HCT116 (cell line): Measurements from ENCODE around the gene PEX1. TPM values are rescaled to one million over a fixed set of nuclear protein-coding genes. Genes with fewer than 3 reads are reported as not detected.

ENCODE experiments used
- ATAC-seq: fragments of 200-7000 bp; cut with Tn5 transposase; 2 replicates; pipeline ENCODE4 v1.9.1; 2020; ENCODE audit warnings: mild to moderate bottlenecking, moderate library complexity
- BruUV-seq: library from RNA; stranded (reverse); fragments of 400-500 nt; replicated peaks from 2 replicates; lab custom pipeline; 2021; lab: Mats Ljungman, UMichigan
- CTCF ChIA-PET: fragments of 300-600 bp; sonication (Branson Sonifier 250); formaldehyde crosslinking; loops from one replicate; lab custom pipeline; 2021; ENCODE audit warnings: antibody characterized with exemption; lab: Charles Lee
- POLR2A ChIA-PET: fragments of 300-600, 350-600 bp; sonication (Branson Sonifier 250); formaldehyde crosslinking; loops from one replicate; lab custom pipeline; 2021; ENCODE audit warnings: antibody characterized with exemption; lab: Charles Lee
- RAD21 ChIA-PET, 2 experiments: fragments of 300-600 bp; sonication (Branson Sonifier 250); formaldehyde crosslinking; loops; one replicate each; lab custom pipeline; 2023; ENCODE audit warnings: low total read pairs in 2 of 2; ENCODE audit not compliant: uncharacterized antibody in 2 of 2, unreplicated experiment in 2 of 2, low non-redundant PET in 1 of 2; lab: Charles Lee
- DNase-seq: peaks from one replicate; pipeline ENCODE4 v3.0.0-alpha.2; 2010; ENCODE audit warnings: low read depth, low spot score
- H2AFZ ChIP-seq: fragments of 200-600 bp; shearing (Covaris generic), sonication (generic); 2 replicates; pipeline ENCODE4 v1.6.1; 2017; ENCODE audit warnings: low read depth, mixed run types, mixed read lengths, antibody characterized with exemption, low read length; ENCODE audit not compliant: poor library complexity, severe bottlenecking
- H3K27ac ChIP-seq: 2 replicates; pipeline ENCODE4 v1.5.1; 2012; ENCODE audit warnings: low read depth, low read length
- H3K27me3 ChIP-seq: fragments of 200-600 bp; sonication (generic); 2 replicates; pipeline ENCODE4 v1.6.1; 2016; ENCODE audit warnings: mixed run types, low read length, mixed read lengths; ENCODE audit not compliant: insufficient read depth
- H3K36me3 ChIP-seq, 2 experiments: fragments of 200-500 bp in 1 of 2; fragments of 200-600 bp in 1 of 2; sonication (Bioruptor generic) in 1 of 2; sonication (generic) in 1 of 2; 2 replicates each; pipeline versions ENCODE4 v1.5.1 to v1.6.1; 2014 to 2016; ENCODE audit warnings: low read length in 2 of 2, inconsistent platforms in 1 of 2, mixed read lengths in 1 of 2, mixed run types in 1 of 2; ENCODE audit not compliant: insufficient read depth in 2 of 2, control insufficient read depth in 1 of 2
- H3K4me1 ChIP-seq, 2 experiments: fragments of 200-600 bp in 1 of 2; sonication (generic) in 1 of 2; 2 replicates each; pipeline versions ENCODE4 v1.5.1 to v1.6.1; 2012 to 2017; ENCODE audit warnings: low read length in 2 of 2, inconsistent platforms in 1 of 2, mild to moderate bottlenecking in 1 of 2, mixed read lengths in 1 of 2, mixed run types in 1 of 2, moderate library complexity in 1 of 2; ENCODE audit not compliant: insufficient read depth in 2 of 2, control insufficient read depth in 1 of 2
- H3K4me2 ChIP-seq: fragments of 200-600 bp; sonication (generic); 2 replicates; pipeline ENCODE4 v1.6.1; 2017; ENCODE audit warnings: mixed run types, low read length, mixed read lengths
- H3K4me3 ChIP-seq, 2 experiments: fragments of 200-600 bp in 1 of 2; sonication (generic) in 1 of 2; replicated peaks in 1 of 2; 2 replicates each; pipeline ENCODE4 v1.5.1; 2011 to 2016; ENCODE audit warnings: low read length in 2 of 2, control low read depth in 1 of 2, low read depth in 1 of 2, mild to moderate bottlenecking in 1 of 2, mixed read lengths in 1 of 2, mixed run types in 1 of 2
- H3K79me2 ChIP-seq: fragments of 200-600 bp; sonication (generic); 2 replicates; pipeline ENCODE4 v1.6.1; 2017; ENCODE audit warnings: mild to moderate bottlenecking, mixed run types, low read length, moderate library complexity, mixed read lengths; ENCODE audit not compliant: insufficient read depth
- H3K9ac ChIP-seq: fragments of 200-600 bp; sonication (generic); 2 replicates; pipeline ENCODE4 v1.6.1; 2016; ENCODE audit warnings: low read length, mixed read lengths
- H3K9me2 ChIP-seq: fragments of 200-600 bp; sonication (generic), shearing (Covaris generic); 2 replicates; pipeline ENCODE4 v1.6.1; 2017; ENCODE audit warnings: mixed run types, mild to moderate bottlenecking, moderate library complexity; ENCODE audit not compliant: insufficient read depth
- H3K9me3 ChIP-seq, 2 experiments: fragments of 200-500 bp in 1 of 2; fragments of 200-600 bp in 1 of 2; sonication (Bioruptor generic) in 1 of 2; sonication (generic) in 1 of 2; 2 replicates each; pipeline ENCODE4 v1.6.1; 2014 to 2017; ENCODE audit warnings: low read length in 2 of 2, mixed read lengths in 2 of 2, inconsistent platforms in 1 of 2, low read depth in 1 of 2, mild to moderate bottlenecking in 1 of 2, mixed run types in 1 of 2, moderate library complexity in 1 of 2; ENCODE audit not compliant: control insufficient read depth in 1 of 2, insufficient read depth in 1 of 2
- H4K20me1 ChIP-seq: fragments of 200-600 bp; sonication (generic), shearing (Covaris generic); 2 replicates; pipeline ENCODE4 v1.6.1; 2017; ENCODE audit warnings: mixed run types, mild to moderate bottlenecking, moderate library complexity; ENCODE audit not compliant: insufficient read depth
- ATF3 ChIP-seq: IDR thresholded peaks from 2 replicates; pipeline ENCODE4 v1.6.1; 2012
- CEBPB ChIP-seq: IDR thresholded peaks from 2 replicates; pipeline ENCODE4 v1.6.1; 2012; ENCODE audit warnings: low read depth
- EGR1 ChIP-seq: IDR thresholded peaks from 2 replicates; pipeline ENCODE4 v1.6.1; 2012; ENCODE audit warnings: low read depth
- JUND ChIP-seq: IDR thresholded peaks from 2 replicates; pipeline ENCODE4 v1.6.1; 2012
- POLR2A ChIP-seq: IDR thresholded peaks from 2 replicates; pipeline ENCODE4 v1.7.0; 2011; ENCODE audit warnings: borderline replicate concordance; ENCODE audit not compliant: insufficient read depth, insufficient read length; ENCODE audit errors: extremely low read depth
- POLR2AphosphoS5 ChIP-seq: IDR thresholded peaks from 2 replicates; pipeline ENCODE4 v1.6.1; 2011; ENCODE audit warnings: mild to moderate bottlenecking, low read depth, low read length, moderate library complexity
- RAD21 ChIP-seq: IDR thresholded peaks from 2 replicates; pipeline ENCODE4 v1.6.1; 2012; ENCODE audit warnings: low read depth, mild to moderate bottlenecking
- SIN3A ChIP-seq: IDR thresholded peaks from 2 replicates; pipeline ENCODE4 v1.6.1; 2012; ENCODE audit warnings: low read depth
- YY1 ChIP-seq: IDR thresholded peaks from 2 replicates; pipeline ENCODE4 v1.6.1; 2011; ENCODE audit warnings: low read length, low read depth, moderate library complexity, mild to moderate bottlenecking; ENCODE audit not compliant: insufficient replicate concordance; ENCODE audit errors: extremely low read depth
- ZBTB33 ChIP-seq: IDR thresholded peaks from 2 replicates; pipeline ENCODE4 v1.6.1; 2011; ENCODE audit warnings: mild to moderate bottlenecking, low read length, moderate library complexity; ENCODE audit not compliant: insufficient replicate concordance; ENCODE audit errors: extremely low read depth
- ZFX ChIP-seq: fragments of 450-650 bp; IDR thresholded peaks from 2 replicates; pipeline ENCODE4 v1.6.1; 2017
- intact Hi-C: fragments of 100-400 bp; cut with micrococcal nuclease; formaldehyde crosslinking; loops from 2 replicates; pipeline ENCODE4 v1.10.0; 2022
- total RNA-seq: library from RNA; stranded (reverse); gene quantifications from one replicate; pipeline ENCODE4 v1.2.1, GENCODE V29; 2021; ENCODE audit not compliant: unreplicated experiment
- TF ChIP-seq, protein P1 (sequence below): IDR thresholded peaks from 2 replicates; pipeline ENCODE4 v1.6.1; 2012; ENCODE audit warnings: low read depth
- TF ChIP-seq, protein P2 (sequence below), 3 experiments: fragments of 200-600 bp in 1 of 3; sonication (generic) in 1 of 3; IDR thresholded peaks in 2 of 3; conservative IDR thresholded peaks in 1 of 3; 2 replicates each; pipeline ENCODE4 v1.5.1; 2012 to 2017; ENCODE audit warnings: low read depth in 2 of 3, low read length in 2 of 3, antibody characterized with exemption in 1 of 3, borderline replicate concordance in 1 of 3, control low read depth in 1 of 3, mild to moderate bottlenecking in 1 of 3, mixed read lengths in 1 of 3, mixed run types in 1 of 3, moderate library complexity in 1 of 3; ENCODE audit not compliant: insufficient read depth in 1 of 3

The PEX1 gene
- total RNA-seq, 1 experiment from 2014 or later, result 13.1 TPM

DNA sequence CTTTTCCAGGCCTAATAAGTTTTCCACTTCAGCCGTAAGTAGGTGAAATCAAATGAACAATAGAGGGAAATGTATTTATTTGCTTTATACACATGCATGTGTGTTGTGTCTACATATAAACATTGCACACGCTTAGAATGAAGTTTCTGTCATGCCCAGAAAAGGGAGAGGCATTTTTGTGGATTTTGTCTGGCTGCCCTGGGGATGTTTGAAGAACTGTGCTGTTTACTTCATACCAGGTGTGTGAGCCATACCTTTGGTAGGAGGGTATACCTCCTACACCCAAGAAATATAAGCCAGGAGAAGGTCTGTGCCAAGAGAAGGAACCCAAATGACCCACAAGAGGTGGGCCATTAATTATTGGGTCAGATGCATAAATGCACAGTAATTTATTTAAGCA, 68.2 kb downstream of the PEX1 start:
- no TSS peak for BruUV-seq
- ChIA-PET RAD21 (no interaction called here), CTCF (interaction anchor here (0.7 to 2.2 kb wide), 3 partner anchors 12 to 420 kb away, joined by 4 to 24 read pairs (median 8); partner anchors contain the start of gene GATAD1), POLR2A (no interaction called here)
- H3K4me3 ChIP-seq, result no peak overlapping the region
- intact Hi-C loops, result no loop called here
- H3K4me2 ChIP-seq, result no peak overlapping the region
- ATAC-seq, result no peak
- H3K36me3 ChIP-seq, result peaks cover 9 to 15% of the 10 kb centered on the region in 2 experiments; a peak in 3 of 4 replicates
- no peak for DNase-seq
- no peaks in the 10 kb centered on the region for H3K27me3 ChIP-seq
- no peak overlapping the region for H2AFZ ChIP-seq
- no peaks in the 10 kb centered on the region for H3K9me3 ChIP-seq
- no peak overlapping the region for H3K27ac ChIP-seq
- TF ChIP-seq ZBTB33, result no peak
- TF ChIP-seq POLR2AphosphoS5, result no peak
- H4K20me1 ChIP-seq, result no peaks in the 10 kb centered on the region
- H3K4me1 ChIP-seq, result no peaks in the 10 kb centered on the region
- no peaks in the 10 kb centered on the region for H3K9me2 ChIP-seq
- no peak overlapping the region for H3K9ac ChIP-seq
- no peaks in the 10 kb centered on the region for H3K79me2 ChIP-seq

- DNase-seq (no peak), ATAC-seq (no peak)
- no peak overlapping the region for H3K4me3 ChIP-seq
- H3K27me3 ChIP-seq, result no peaks in the 10 kb centered on the region
- no peak overlapping the region for H3K9ac ChIP-seq
- H3K27ac ChIP-seq, result no peak overlapping the region
- H2AFZ ChIP-seq, result no peak overlapping the region
- no peaks in the 10 kb centered on the region for H3K9me2 ChIP-seq
- CTCF ChIA-PET, result no interaction called here
- H3K36me3 ChIP-seq, result peaks cover 26 to 45% of the 10 kb centered on the region in 2 experiments; a peak in 3 of 4 replicates
- no TSS peak for BruUV-seq
- H4K20me1 ChIP-seq, result no peaks in the 10 kb centered on the region
- H3K4me2 ChIP-seq, result no peak overlapping the region
- no peaks in the 10 kb centered on the region for H3K9me3 ChIP-seq
- no peaks in the 10 kb centered on the region for H3K4me1 ChIP-seq
- peaks cover 9% of the 10 kb centered on the region; the same call in 1 of the 2 replicates for H3K79me2 ChIP-seq
- intact Hi-C loops, result loop anchor here (5.0 kb wide), 1 partner anchor 514 kb away; the partner anchor contains the start of gene AKAP9
- RAD21 ChIA-PET, result no interaction called here
- POLR2A ChIA-PET, result no interaction called here
- no peak for TF ChIP-seq RAD21
- no peak for TF ChIP-seq YY1
- no peak for TF ChIP-seq CEBPB
- no peak for TF ChIP-seq ATF3
- no peak for TF ChIP-seq EGR1
- TF ChIP-seq, protein P1, sequence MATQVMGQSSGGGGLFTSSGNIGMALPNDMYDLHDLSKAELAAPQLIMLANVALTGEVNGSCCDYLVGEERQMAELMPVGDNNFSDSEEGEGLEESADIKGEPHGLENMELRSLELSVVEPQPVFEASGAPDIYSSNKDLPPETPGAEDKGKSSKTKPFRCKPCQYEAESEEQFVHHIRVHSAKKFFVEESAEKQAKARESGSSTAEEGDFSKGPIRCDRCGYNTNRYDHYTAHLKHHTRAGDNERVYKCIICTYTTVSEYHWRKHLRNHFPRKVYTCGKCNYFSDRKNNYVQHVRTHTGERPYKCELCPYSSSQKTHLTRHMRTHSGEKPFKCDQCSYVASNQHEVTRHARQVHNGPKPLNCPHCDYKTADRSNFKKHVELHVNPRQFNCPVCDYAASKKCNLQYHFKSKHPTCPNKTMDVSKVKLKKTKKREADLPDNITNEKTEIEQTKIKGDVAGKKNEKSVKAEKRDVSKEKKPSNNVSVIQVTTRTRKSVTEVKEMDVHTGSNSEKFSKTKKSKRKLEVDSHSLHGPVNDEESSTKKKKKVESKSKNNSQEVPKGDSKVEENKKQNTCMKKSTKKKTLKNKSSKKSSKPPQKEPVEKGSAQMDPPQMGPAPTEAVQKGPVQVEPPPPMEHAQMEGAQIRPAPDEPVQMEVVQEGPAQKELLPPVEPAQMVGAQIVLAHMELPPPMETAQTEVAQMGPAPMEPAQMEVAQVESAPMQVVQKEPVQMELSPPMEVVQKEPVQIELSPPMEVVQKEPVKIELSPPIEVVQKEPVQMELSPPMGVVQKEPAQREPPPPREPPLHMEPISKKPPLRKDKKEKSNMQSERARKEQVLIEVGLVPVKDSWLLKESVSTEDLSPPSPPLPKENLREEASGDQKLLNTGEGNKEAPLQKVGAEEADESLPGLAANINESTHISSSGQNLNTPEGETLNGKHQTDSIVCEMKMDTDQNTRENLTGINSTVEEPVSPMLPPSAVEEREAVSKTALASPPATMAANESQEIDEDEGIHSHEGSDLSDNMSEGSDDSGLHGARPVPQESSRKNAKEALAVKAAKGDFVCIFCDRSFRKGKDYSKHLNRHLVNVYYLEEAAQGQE, result no peak
- no peak for TF ChIP-seq ZFX
- TF ChIP-seq POLR2AphosphoS5, result no peak
- no peak for TF ChIP-seq POLR2A
- TF ChIP-seq, protein P2, sequence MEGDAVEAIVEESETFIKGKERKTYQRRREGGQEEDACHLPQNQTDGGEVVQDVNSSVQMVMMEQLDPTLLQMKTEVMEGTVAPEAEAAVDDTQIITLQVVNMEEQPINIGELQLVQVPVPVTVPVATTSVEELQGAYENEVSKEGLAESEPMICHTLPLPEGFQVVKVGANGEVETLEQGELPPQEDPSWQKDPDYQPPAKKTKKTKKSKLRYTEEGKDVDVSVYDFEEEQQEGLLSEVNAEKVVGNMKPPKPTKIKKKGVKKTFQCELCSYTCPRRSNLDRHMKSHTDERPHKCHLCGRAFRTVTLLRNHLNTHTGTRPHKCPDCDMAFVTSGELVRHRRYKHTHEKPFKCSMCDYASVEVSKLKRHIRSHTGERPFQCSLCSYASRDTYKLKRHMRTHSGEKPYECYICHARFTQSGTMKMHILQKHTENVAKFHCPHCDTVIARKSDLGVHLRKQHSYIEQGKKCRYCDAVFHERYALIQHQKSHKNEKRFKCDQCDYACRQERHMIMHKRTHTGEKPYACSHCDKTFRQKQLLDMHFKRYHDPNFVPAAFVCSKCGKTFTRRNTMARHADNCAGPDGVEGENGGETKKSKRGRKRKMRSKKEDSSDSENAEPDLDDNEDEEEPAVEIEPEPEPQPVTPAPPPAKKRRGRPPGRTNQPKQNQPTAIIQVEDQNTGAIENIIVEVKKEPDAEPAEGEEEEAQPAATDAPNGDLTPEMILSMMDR (IDR thresholded peaks at IDR 0.05 in 2 of 3, conservative IDR thresholded peaks at IDR 0.05 in 1 of 3; ENCODE audit: borderline replicate concordance in 1 of 3, insufficient read depth in 1 of 3, low read depth in 2 of 3, low read length in 2 of 3), result no peak
- no peak for TF ChIP-seq SIN3A
- no peak for TF ChIP-seq JUND
Measured at GRCh38 chr7:92456236-92456635, 72.1 kb downstream of the PEX1 start.
